Stimulated activated CD4-positive, alpha-beta T cell treated with anti-CD3 and anti-CD28 coated beads, Interleukin-1b, Interleukin-23, amount 100 ng/mL, for 4 hours (primary cell): Measurements from ENCODE around the gene USP11.
"Not testable (repeated sequence)": the region's sequence is repeated elsewhere in the genome, so short reads cannot be mapped to it uniquely, and the experiment has no call there.

Experiments used
- DNase-seq, 2 donors: peaks; one replicate each; pipeline ENCODE4 v3.0.0-alpha.2; 2020; ENCODE audit warnings: low read depth in 2 of 2

Gene USP11

DNA sequence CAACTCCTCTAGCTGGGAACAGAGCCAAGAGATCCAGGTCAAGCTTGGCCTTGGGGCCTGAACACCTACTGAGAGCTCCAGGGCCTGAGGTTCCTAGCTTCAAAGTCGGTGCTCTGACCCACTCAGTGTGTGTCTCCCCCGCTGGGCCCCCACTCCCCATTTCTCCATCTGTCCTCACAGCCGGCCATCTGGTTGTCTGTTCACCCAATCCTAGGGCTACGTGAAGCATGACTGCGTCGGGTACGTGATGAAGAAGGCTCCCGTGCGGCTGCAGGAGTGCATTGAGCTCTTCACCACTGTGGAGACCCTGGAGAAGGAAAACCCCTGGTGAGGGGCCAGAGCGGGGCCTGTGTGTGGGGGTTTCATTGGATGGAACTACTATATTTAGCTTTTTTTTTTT lies 12.3 kb downstream of the USP11 start:
- no peak for DNase-seq

GRCh38 chrX:47247206-47247998 lies 14.6 kb downstream of the USP11 start:
- DNase-seq, result no peak

- no peak for DNase-seq
Observed at GRCh38 chrX:47247999-47248320, 15.2 kb downstream of the USP11 start.

- no peak for DNase-seq
Observed at GRCh38 chrX:47248576-47248975, 15.8 kb downstream of the USP11 start.

- no peak for DNase-seq
Observed at GRCh38 chrX:47250017-47250347, 17.2 kb downstream of the USP11 start.

DNA sequence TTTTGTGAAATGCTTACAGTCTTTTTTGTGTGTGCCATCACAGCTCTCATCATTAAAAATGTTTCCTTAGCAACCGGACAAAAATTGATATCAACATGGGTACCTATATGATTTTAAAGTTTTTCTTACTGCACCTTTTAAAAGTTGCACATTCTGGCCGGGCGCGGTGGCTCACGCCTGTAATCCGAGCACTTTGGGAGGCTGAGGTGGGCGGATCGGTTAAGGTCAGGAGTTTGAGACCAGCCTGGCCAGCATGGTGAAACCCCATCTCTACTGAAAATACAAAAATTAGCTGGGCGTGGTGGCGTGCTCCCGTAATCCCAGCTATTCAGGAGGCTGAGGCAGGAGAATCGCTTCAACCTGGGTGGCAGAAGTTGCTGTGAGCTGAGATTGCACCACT lies 24.8 kb downstream of the USP11 start:
- not testable (repeated sequence) for DNase-seq

DNA sequence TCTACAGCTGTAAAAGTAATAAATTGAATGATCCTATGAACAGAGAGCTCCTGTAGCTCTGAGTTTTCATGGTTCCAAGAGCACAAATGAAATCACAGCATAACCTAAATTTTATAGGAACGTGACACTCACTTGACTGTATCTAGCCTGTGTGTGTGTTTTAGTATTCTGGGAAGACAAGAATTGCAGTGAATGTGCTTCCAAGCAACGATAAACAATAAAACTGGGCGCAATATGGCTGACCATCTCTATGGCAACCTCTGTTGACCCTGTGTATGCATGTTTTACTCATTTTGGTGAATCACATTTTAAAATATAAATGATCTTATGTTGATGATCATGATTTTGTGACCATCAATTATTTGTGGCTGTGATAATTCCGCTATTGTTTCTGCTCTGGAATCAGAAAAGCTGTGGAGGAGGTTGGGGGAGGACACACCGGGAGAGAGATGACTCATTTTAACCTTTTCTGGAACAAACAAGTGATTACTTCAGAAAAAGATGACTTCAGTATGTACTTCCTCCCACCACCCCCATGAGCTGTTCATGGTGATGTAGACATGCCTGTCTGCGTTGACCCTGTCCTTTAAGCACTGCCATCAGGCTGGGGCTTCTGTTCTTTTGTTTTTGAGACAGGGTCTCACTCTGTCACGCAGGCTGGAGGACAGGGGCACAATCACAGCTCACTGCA lies 31.8 kb downstream of the USP11 start:
- no peak for DNase-seq

- no peak for DNase-seq
Observed at GRCh38 chrX:47266643-47267042, 33.8 kb downstream of the USP11 start.

- DNase-seq, result no peak
Observed at GRCh38 chrX:47272013-47272408, 39.2 kb downstream of the USP11 start.

- no peak for DNase-seq
Observed at GRCh38 chrX:47273011-47273730, 40.4 kb downstream of the USP11 start.

DNA sequence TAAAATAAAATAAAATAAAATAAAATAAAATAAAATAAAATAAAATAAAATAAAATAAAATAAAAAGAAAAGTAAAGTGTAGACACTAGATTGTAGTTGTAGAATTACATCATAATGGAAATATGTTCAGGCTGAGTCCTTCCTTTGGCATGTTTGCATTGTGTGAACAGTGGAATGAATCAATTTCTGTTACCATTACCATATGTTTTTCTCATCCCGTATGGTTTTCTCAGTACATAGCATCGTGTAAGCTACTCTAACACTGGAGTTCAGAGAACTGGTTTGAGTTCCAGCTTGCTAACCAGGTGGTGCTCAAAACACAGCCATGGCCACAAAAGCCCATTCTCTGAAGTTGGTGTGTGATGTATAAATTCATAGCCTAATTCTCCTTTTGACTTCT lies 45.9 kb downstream of the USP11 start:
- no peak for DNase-seq

GRCh38 chrX:47283015-47283771 lies 50.4 kb downstream of the USP11 start:
- DNase-seq, result no peak

DNA sequence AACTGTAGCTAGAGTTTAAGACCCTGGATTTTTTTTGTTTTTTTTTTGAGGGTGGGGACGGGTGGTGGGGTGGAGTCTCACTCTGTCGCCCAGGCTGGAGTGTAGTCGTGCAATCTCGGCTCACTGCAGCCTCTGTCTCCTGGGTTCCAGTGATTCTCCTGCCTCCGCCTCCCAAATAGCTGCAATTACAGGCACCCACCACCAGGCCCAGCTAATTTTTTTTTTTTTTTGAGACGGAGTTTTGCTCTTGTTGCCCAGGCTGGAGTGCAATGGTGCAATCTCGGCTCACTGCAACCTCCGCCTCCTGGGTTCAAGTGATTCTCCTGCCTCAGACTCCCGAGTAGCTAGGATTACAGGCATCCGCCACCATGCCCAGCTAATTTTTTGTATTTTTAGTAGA lies 51.8 kb downstream of the USP11 start:
- DNase-seq, result not testable (repeated sequence)

- DNase-seq, result no peak
Observed at GRCh38 chrX:47285836-47286320, 53.1 kb downstream of the USP11 start.

- DNase-seq, result no peak
Observed at GRCh38 chrX:47293106-47293505, 60.3 kb downstream of the USP11 start.

DNA sequence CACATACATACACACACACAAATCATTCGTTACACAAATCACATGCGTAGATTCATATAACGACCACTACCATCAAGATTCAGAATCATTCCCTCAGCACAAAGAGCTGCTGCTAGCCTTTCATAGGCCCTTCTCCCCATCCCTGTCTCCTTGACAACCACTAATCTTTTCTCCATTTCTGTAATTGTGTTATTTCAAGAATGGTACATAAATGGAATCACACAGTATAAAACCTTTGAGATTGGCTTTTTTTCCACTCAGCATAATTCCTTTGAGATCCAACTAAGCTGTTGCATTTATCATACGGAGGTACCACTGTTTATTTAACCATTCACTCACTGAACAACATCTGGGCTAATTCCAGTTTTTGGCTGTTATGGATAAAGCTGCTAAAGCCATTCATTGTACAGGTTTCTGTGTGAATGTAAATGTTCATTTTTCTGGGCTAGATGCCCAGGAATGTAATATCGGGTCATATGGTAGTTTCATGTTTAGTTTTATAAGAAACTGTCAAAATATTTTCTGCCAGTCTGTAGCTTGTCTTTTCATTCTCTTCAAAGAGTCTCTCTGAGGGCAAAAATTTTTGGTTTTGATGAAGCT lies 64.1 kb downstream of the USP11 start:
- no peak for DNase-seq

DNA sequence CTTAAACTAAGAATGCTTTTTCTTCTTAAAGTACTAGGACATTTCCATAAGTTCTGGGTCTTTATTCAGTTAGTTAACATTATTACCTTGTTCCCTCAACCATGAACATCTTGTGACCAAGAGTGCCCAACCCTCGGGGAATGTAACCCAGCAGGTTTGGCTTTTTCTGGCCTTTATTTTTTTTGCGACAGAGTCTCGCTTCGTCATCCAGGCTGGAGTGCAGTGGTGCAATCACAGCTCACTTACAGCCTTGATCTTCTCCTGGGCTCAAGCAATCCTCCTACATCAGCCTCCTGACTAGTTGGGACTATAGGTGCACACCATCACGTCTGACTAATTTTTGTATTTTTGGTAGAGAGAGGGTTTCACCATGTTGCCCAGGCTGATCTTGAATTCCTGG lies 65.1 kb downstream of the USP11 start:
- DNase-seq, result no peak
